Esophagus muscularis mucosa (tissue), 4 donors: ENCODE results near the gene STX8. TPM values are rescaled to one million over a fixed set of nuclear protein-coding genes. Genes with fewer than 3 reads are reported as not detected.
A peak's percentile ranks its signal among the peaks of the same experiment; 100 is the strongest.

Experiments used
- DNase-seq: peaks from one replicate; pipeline ENCODE4 v3.0.0-alpha.2; 2017; ENCODE audit errors: extremely low spot score
- H3K27ac ChIP-seq, 4 donors: fragments of 200-600 bp; sonication (generic); replicated peaks in 1 of 4; 1 replicate in 3 of 4; 2 replicates in 1 of 4; pipeline ENCODE4 v1.5.1; 2016 to 2019; ENCODE audit warnings: mild to moderate bottlenecking in 1 of 4
- H3K27me3 ChIP-seq, 4 donors: fragments of 200-600 bp; sonication (generic); one replicate each; pipeline versions ENCODE4 v1.5.1 to v1.6.0; 2016 to 2019
- H3K36me3 ChIP-seq, 4 donors: fragments of 200-600 bp; sonication (generic); one replicate each; pipeline ENCODE4 v1.5.1; 2016 to 2019
- H3K4me1 ChIP-seq, 4 donors: fragments of 200-600 bp; sonication (generic); one replicate each; pipeline ENCODE4 v1.5.1; 2016 to 2019
- H3K4me3 ChIP-seq, 4 donors: fragments of 200-600 bp; sonication (generic); 1 replicate in 2 of 4; 2 replicates in 2 of 4; pipeline ENCODE4 v1.5.1; 2016 to 2019; ENCODE audit warnings: mild to moderate bottlenecking in 4 of 4, moderate library complexity in 1 of 4
- H3K9me3 ChIP-seq, 4 donors: fragments of 200-600 bp; sonication (generic); 1 replicate in 3 of 4; 2 replicates in 1 of 4; pipeline ENCODE4 v1.5.1; 2016 to 2019
- CTCF ChIP-seq, 3 experiments: fragments of 200-600 bp in 2 of 3; fragments of 450-650 bp in 1 of 3; sonication (generic) in 2 of 3; IDR thresholded peaks; one replicate each; pipeline ENCODE4 v1.5.1; 2017 to 2019; ENCODE audit warnings: antibody characterized with exemption in 3 of 3, mild to moderate bottlenecking in 2 of 3, moderate library complexity in 1 of 3
- EP300 ChIP-seq: sonication (generic); formaldehyde crosslinking; IDR thresholded peaks from one replicate; pipeline ENCODE4 v1.6.1; 2017; ENCODE audit warnings: antibody characterized with exemption
- POLR2A ChIP-seq: fragments of 450-650 bp; IDR thresholded peaks from one replicate; pipeline ENCODE4 v1.6.1; 2017; ENCODE audit warnings: antibody characterized with exemption, moderate library complexity, mild to moderate bottlenecking, low read depth
- POLR2AphosphoS5 ChIP-seq, 2 donors: sonication (generic); formaldehyde crosslinking; IDR thresholded peaks; one replicate each; pipeline ENCODE4 v1.6.1; 2017; ENCODE audit warnings: antibody characterized with exemption in 2 of 2
- WGBS: methylation state at CpG from one replicate; pipeline ENCODE4 v1.1.5; 2018; 5-methylcytosine and 5-hydroxymethylcytosine counted together
- intact Hi-C: fragments of 100-400 bp; cut with DNase I; formaldehyde crosslinking; loops from one replicate; pipeline ENCODE4 v1.15.1; 2023
- total RNA-seq, 4 donors: library from RNA; depleted of rRNA; stranded (reverse); fragments of >200 nt; gene quantifications; one replicate each; pipeline versions ENCODE4 v1.1.0 to v1.2.1, GENCODE V29; 2016

STX8 gene
- total RNA-seq, 4 donors from 2014 or later = 83.9 to 104 (median 94.5) TPM

- Histone ChIP-seq H3K27ac (peak overlapping the region; percentile 60 to 83 (median 62)), H3K4me3 (no peak overlapping the region), H3K36me3 (peaks cover 0 to 16% (median 4%) of the 10 kb centered on the region in 4 donors), H3K9me3 (no peaks in the 10 kb centered on the region), H3K27me3 (no peaks in the 10 kb centered on the region), H3K4me1 (peaks cover 5 to 67% (median 56%) of the 10 kb centered on the region in 4 donors)
- no peak for DNase-seq
- WGBS = 86% methylated on average over 21 of the region's 34 CpGs
- intact Hi-C loops = no loop called here
- TF ChIP-seq EP300 = no peak
- TF ChIP-seq CTCF (IDR thresholded peaks at IDR 0.05) = no peak
- TF ChIP-seq POLR2A = no peak
- no peak for TF ChIP-seq POLR2AphosphoS5 (IDR thresholded peaks at IDR 0.05)
Measured at GRCh38 chr17:9226130-9226793, 349.4 kb downstream of the STX8 start.

GRCh38 chr17:9225305-9226101 lies 350.1 kb downstream of the STX8 start:
- H3K4me3 ChIP-seq = no peak overlapping the region
- peak overlapping the region; percentile 60 to 83 (median 62) for H3K27ac ChIP-seq
- peaks cover 5 to 67% (median 52%) of the 10 kb centered on the region in 4 donors for H3K4me1 ChIP-seq
- TF ChIP-seq POLR2A (no peak), EP300 (no peak)
- H3K27me3 ChIP-seq = no peaks in the 10 kb centered on the region
- peaks cover 0 to 20% (median 6%) of the 10 kb centered on the region in 4 donors for H3K36me3 ChIP-seq
- DNase-seq = no peak
- no peaks in the 10 kb centered on the region for H3K9me3 ChIP-seq
- 88% methylated on average over 30 of the region's 32 CpGs for WGBS
- intact Hi-C loops = no loop called here

GRCh38 chr17:9224485-9224884 lies 351.1 kb downstream of the STX8 start:
- no peaks in the 10 kb centered on the region for H3K9me3 ChIP-seq
- no peak overlapping the region for H3K4me3 ChIP-seq
- peaks cover 5 to 67% (median 49%) of the 10 kb centered on the region in 4 donors for H3K4me1 ChIP-seq
- H3K27me3 ChIP-seq = no peaks in the 10 kb centered on the region
- peak overlapping the region; percentile 60 to 83 (median 62) for H3K27ac ChIP-seq
- TF ChIP-seq CTCF (IDR thresholded peaks at IDR 0.05) = no peak
- TF ChIP-seq POLR2A = no peak
- no peak for TF ChIP-seq EP300
- TF ChIP-seq POLR2AphosphoS5 (IDR thresholded peaks at IDR 0.05) = no peak
- 96% methylated on average over 4 of the region's 7 CpGs for WGBS
- intact Hi-C loops = no loop called here
- DNase-seq = no peak
- H3K36me3 ChIP-seq = peaks cover 0 to 20% (median 6%) of the 10 kb centered on the region in 4 donors

- no peaks in the 10 kb centered on the region for H3K27me3 ChIP-seq
- H3K36me3 ChIP-seq = peaks cover 0 to 20% (median 6%) of the 10 kb centered on the region in 4 donors
- TF ChIP-seq POLR2AphosphoS5 (IDR thresholded peaks at IDR 0.05) (no peak), CTCF (IDR thresholded peaks at IDR 0.05) (no peak), POLR2A (no peak), EP300 (no peak)
- intact Hi-C loops = no loop called here
- no peaks in the 10 kb centered on the region for H3K9me3 ChIP-seq
- H3K4me1 ChIP-seq = peaks cover 5 to 69% (median 49%) of the 10 kb centered on the region in 4 donors
- H3K4me3 ChIP-seq = no peak overlapping the region
- DNase-seq = no peak
- peak overlapping the region; percentile 60 to 83 (median 62) for H3K27ac ChIP-seq
- 83% methylated on average over 5 of the region's 8 CpGs for WGBS
Measured at GRCh38 chr17:9223531-9223930, 352.1 kb downstream of the STX8 start.

GRCh38 chr17:9221922-9222180 lies 353.8 kb downstream of the STX8 start:
- Histone ChIP-seq H3K9me3 (no peaks in the 10 kb centered on the region), H3K4me1 (peaks cover 5 to 74% (median 56%) of the 10 kb centered on the region in 4 donors), H3K4me3 (no peak overlapping the region), H3K27me3 (no peaks in the 10 kb centered on the region), H3K36me3 (peaks cover 0 to 19% (median 6%) of the 10 kb centered on the region in 4 donors), H3K27ac (peak overlapping the region in 3 of 4 donors; percentile 22 to 37 (median 36))
- 92% methylated on average over 2 of the region's 5 CpGs for WGBS
- no peak for TF ChIP-seq CTCF (IDR thresholded peaks at IDR 0.05)
- intact Hi-C loops = no loop called here
- no peak for DNase-seq
